Parathyroid adenoma (tissue), 2 donors: ENCODE measurements around the gene PNPT1.
"Not testable (repeated sequence)": the region's sequence is repeated elsewhere in the genome, so short reads cannot be mapped to it uniquely, and the experiment has no call there.

ENCODE experiments used
- H2AFZ ChIP-seq: fragments of 300-600 bp; sonication (generic); one replicate; pipeline ENCODE4 v1.7.0; 2017; ENCODE audit warnings: antibody characterized with exemption, mild to moderate bottlenecking
- H3K27ac ChIP-seq: fragments of 300-600 bp; sonication (generic); one replicate; pipeline ENCODE4 v1.7.0; 2017
- H3K27me3 ChIP-seq: fragments of 300-600 bp; sonication (generic); one replicate; pipeline ENCODE4 v1.7.0; 2017; ENCODE audit warnings: low read length; ENCODE audit not compliant: control insufficient read depth, insufficient read depth
- H3K36me3 ChIP-seq: fragments of 300-600 bp; sonication (generic); one replicate; pipeline ENCODE4 v1.7.0; 2017; ENCODE audit warnings: low read length; ENCODE audit not compliant: control insufficient read depth, insufficient read depth
- H3K4me1 ChIP-seq: fragments of 300-600 bp; sonication (generic); one replicate; pipeline ENCODE4 v1.7.0; 2017; ENCODE audit warnings: control low read depth
- H3K4me2 ChIP-seq: fragments of 300-600 bp; sonication (generic); one replicate; pipeline ENCODE4 v1.7.0; 2017; ENCODE audit warnings: low read length
- H3K4me3 ChIP-seq: fragments of 300-600 bp; sonication (generic); one replicate; pipeline ENCODE4 v1.7.0; 2017; ENCODE audit warnings: low read depth, low read length
- H3K79me2 ChIP-seq: fragments of 300-600 bp; sonication (generic); one replicate; pipeline ENCODE4 v1.7.0; 2017; ENCODE audit warnings: control low read depth
- H3K9ac ChIP-seq: fragments of 300-600 bp; sonication (generic); one replicate; pipeline ENCODE4 v1.7.0; 2017; ENCODE audit warnings: mild to moderate bottlenecking
- H3K9me3 ChIP-seq: fragments of 300-600 bp; sonication (generic); one replicate; pipeline ENCODE4 v1.7.0; 2017; ENCODE audit warnings: low read length; ENCODE audit not compliant: control insufficient read depth
- TF ChIP-seq, protein P1 (sequence below): fragments of 300-600 bp; sonication (generic); IDR thresholded peaks from one replicate; pipeline ENCODE4 v1.7.0; 2017; ENCODE audit warnings: antibody characterized with exemption, mild to moderate bottlenecking
- donor health status: primary hyperparathyroidism.

PNPT1 gene

DNA sequence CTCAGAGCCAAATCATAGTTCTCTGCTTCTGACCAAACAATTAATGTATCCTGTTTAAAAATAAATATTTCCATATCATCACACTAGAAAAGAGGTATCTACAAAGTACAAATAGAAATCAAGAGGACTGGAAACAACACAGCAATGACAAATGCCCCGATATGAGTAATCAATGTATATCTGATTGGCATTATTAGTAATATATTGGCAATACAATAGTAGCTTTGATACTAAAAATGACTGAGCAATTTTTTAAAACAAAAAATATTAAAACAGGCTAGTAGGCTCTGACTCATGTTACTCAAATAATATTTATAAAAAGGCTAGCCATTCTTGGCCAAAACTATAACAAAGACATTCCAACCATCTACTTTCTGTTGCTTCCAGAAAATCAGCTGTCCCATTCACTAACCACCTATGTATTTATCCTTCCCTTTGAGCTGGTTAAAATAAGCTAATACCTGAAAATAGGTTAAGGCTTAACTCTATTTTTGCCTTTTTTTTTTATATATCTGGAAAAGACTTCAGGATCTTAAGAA is 89.5 kb downstream of the PNPT1 start:
- H3K9me3 ChIP-seq = no peaks in the 10 kb centered on the region
- H3K4me2 ChIP-seq = no peak overlapping the region
- no peak overlapping the region for H3K4me3 ChIP-seq
- no peak overlapping the region for H3K27ac ChIP-seq
- no peaks in the 10 kb centered on the region for H3K27me3 ChIP-seq
- peaks cover 7% of the 10 kb centered on the region for H3K4me1 ChIP-seq
- H2AFZ ChIP-seq = no peak overlapping the region
- H3K79me2 ChIP-seq = peaks cover 52% of the 10 kb centered on the region
- no peak overlapping the region for H3K9ac ChIP-seq
- TF ChIP-seq, protein P1, sequence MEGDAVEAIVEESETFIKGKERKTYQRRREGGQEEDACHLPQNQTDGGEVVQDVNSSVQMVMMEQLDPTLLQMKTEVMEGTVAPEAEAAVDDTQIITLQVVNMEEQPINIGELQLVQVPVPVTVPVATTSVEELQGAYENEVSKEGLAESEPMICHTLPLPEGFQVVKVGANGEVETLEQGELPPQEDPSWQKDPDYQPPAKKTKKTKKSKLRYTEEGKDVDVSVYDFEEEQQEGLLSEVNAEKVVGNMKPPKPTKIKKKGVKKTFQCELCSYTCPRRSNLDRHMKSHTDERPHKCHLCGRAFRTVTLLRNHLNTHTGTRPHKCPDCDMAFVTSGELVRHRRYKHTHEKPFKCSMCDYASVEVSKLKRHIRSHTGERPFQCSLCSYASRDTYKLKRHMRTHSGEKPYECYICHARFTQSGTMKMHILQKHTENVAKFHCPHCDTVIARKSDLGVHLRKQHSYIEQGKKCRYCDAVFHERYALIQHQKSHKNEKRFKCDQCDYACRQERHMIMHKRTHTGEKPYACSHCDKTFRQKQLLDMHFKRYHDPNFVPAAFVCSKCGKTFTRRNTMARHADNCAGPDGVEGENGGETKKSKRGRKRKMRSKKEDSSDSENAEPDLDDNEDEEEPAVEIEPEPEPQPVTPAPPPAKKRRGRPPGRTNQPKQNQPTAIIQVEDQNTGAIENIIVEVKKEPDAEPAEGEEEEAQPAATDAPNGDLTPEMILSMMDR = no peak
- H3K36me3 ChIP-seq = no peaks in the 10 kb centered on the region

DNA sequence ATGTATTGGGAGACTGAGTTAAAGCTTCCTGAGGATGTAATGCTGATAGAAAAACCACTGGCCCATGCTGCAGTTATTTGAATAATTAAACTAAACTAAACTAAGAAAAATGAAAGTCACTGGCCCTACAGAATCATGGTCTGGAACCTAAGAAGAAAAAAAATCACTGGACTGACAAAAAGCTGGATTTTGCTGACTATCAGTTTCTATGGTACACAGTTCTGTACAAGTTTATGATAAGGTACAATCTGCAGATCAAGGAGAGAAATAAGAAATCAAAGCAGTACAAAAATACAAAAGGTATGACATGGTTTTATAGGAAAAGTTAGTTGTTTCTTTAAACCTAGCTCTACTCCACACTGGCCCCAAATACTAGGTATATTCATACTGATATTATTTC is 91.8 kb downstream of the PNPT1 start:
- Histone ChIP-seq H2AFZ (no peak overlapping the region), H3K4me1 (peaks cover 7% of the 10 kb centered on the region), H3K9me3 (no peaks in the 10 kb centered on the region), H3K36me3 (no peaks in the 10 kb centered on the region), H3K4me2 (no peak overlapping the region), H3K79me2 (peaks cover 34% of the 10 kb centered on the region), H3K4me3 (no peak overlapping the region), H3K27ac (no peak overlapping the region), H3K27me3 (no peaks in the 10 kb centered on the region), H3K9ac (no peak overlapping the region)
- TF ChIP-seq, protein P1 = no peak

DNA sequence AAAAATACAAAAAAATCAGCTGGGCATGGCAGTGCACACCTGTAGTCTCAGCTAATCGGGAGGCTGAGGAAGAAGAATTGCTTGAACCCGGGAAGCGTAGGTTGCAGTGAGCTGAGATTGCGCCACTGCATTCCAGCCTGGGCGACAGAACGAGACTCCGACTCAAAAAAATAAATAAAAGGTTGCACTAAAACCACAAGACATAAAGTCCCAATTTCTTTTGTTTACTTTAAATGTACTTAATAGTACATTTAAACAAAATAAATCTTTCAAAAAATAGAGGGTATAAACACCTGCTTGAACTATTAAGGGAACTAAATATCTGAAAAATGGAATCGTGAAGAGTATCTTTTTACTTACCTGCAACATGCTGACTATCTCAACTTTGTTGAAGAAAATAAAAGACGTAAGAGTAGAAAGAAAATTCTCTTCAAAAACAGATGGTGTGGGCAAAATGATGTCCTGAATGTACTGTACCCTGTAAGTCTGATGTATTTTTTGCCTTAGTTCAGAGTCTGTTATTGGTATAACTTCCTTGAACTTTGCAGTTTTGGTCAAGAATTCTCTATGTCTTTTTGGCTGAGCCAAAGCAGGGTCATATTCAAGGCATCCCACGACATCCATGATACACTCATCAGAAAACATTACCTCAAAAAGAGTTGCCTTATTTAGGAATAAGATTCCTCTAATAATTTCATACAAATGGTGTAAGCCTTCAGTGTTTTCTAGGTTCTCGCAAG is 95.4 kb downstream of the PNPT1 start:
- Histone ChIP-seq H3K27ac (no peak overlapping the region), H3K9ac (no peak overlapping the region), H3K36me3 (no peaks in the 10 kb centered on the region), H3K4me2 (no peak overlapping the region), H3K27me3 (no peaks in the 10 kb centered on the region), H3K9me3 (no peaks in the 10 kb centered on the region), H2AFZ (no peak overlapping the region), H3K4me1 (peaks cover 7% of the 10 kb centered on the region), H3K79me2 (peaks cover 40% of the 10 kb centered on the region), H3K4me3 (no peak overlapping the region)
- TF ChIP-seq, protein P1 = no peak

DNA sequence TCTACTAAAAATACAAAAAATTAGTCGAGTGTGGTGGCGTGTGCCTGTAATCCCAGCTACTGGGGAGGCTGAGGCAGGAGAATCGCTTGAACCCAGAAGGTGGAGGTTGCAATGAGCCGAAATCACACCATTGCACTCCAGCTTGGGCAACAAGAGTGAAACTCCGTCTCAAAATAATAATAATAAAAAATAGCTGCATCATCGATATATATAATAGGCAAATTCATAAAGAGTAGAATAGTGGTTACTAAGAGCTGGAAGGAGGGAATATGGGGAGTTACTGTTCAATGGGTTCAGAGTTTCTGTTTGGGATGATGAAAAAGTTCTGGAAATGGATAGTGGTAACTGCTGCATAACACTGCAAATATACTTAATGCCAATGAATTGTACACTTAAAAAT is 96.8 kb downstream of the PNPT1 start:
- not testable (repeated sequence) for H3K4me1 ChIP-seq, H2AFZ ChIP-seq, H3K9ac ChIP-seq, H3K27me3 ChIP-seq, H3K4me3 ChIP-seq, H3K36me3 ChIP-seq, H3K4me2 ChIP-seq, H3K9me3 ChIP-seq, H3K27ac ChIP-seq
- H3K79me2 ChIP-seq = peaks cover 31% of the 10 kb centered on the region

DNA sequence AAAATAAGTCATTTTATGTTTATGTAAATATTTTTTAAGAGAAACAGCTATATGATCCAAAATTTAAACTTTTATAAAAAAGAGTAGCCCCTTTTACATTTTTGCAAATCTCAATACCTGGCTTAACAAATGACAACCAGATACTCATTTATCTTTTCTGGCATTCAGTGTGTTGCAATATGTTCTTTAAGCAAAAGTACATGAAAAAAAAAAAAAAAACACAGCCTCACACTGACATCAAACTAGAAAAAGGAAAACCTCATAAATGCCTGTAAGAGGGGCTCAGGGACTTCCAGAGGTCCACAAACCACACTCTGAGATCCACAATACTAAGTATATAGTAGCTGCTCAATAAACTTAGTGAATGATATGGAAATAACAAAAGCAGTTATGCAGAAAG is 98.1 kb downstream of the PNPT1 start:
- Histone ChIP-seq H3K9ac (no peak overlapping the region), H3K9me3 (no peaks in the 10 kb centered on the region), H2AFZ (no peak overlapping the region), H3K4me1 (no peaks in the 10 kb centered on the region), H3K4me3 (no peak overlapping the region), H3K4me2 (no peak overlapping the region), H3K79me2 (peaks cover 28% of the 10 kb centered on the region), H3K27ac (no peak overlapping the region), H3K27me3 (no peaks in the 10 kb centered on the region), H3K36me3 (no peaks in the 10 kb centered on the region)
- TF ChIP-seq, protein P1 = no peak
